ENCODE measurements around the gene CHD6.

CHD6 gene

GRCh38 chr20:41362748-41363140 is 255.4 kb downstream of the CHD6 start:
- H3K27ac ChIP-seq, result no peak overlapping the region
- TF ChIP-seq CTCF (IDR thresholded peaks at IDR 0.05), result no peak
- H3K36me3 ChIP-seq, result no peaks in the 10 kb centered on the region
- no peak overlapping the region for H3K4me3 ChIP-seq (ENCODE audit: low read depth in 1 of 2, low read length in 1 of 2)
- no peaks in the 10 kb centered on the region for H3K9me3 ChIP-seq
- no peaks in the 10 kb centered on the region for H3K4me1 ChIP-seq (ENCODE audit: control insufficient read depth in 1 of 2, insufficient read depth in 1 of 2, low read depth in 1 of 2, low read length in 1 of 2)
- H3K27me3 ChIP-seq, result peaks cover 76% of the 10 kb centered on the region

GRCh38 chr20:41361757-41362747 is 256.1 kb downstream of the CHD6 start:
- H3K27me3 ChIP-seq, result peaks cover 69% of the 10 kb centered on the region
- no peak for TF ChIP-seq CTCF (IDR thresholded peaks at IDR 0.05)
- no peak overlapping the region for H3K27ac ChIP-seq
- no peak overlapping the region for H3K4me3 ChIP-seq (ENCODE audit: low read depth in 1 of 2, low read length in 1 of 2)
- no peaks in the 10 kb centered on the region for H3K9me3 ChIP-seq
- no peaks in the 10 kb centered on the region for H3K36me3 ChIP-seq
- H3K4me1 ChIP-seq (ENCODE audit: control insufficient read depth in 1 of 2, insufficient read depth in 1 of 2, low read depth in 1 of 2, low read length in 1 of 2), result no peaks in the 10 kb centered on the region

- no peak for TF ChIP-seq CTCF (IDR thresholded peaks at IDR 0.05)
- H3K4me1 ChIP-seq (ENCODE audit: control insufficient read depth in 1 of 2, insufficient read depth in 1 of 2, low read depth in 1 of 2, low read length in 1 of 2), result no peaks in the 10 kb centered on the region
- no peak overlapping the region for H3K4me3 ChIP-seq (ENCODE audit: low read depth in 1 of 2, low read length in 1 of 2)
- peaks cover 61% of the 10 kb centered on the region for H3K27me3 ChIP-seq
- no peaks in the 10 kb centered on the region for H3K36me3 ChIP-seq
- no peak overlapping the region for H3K27ac ChIP-seq
- H3K9me3 ChIP-seq, result no peaks in the 10 kb centered on the region
Measured at GRCh38 chr20:41360831-41361756, 257.1 kb downstream of the CHD6 start.

- H3K4me3 ChIP-seq (ENCODE audit: low read depth in 1 of 2, low read length in 1 of 2), result no peak overlapping the region
- H3K27me3 ChIP-seq, result peaks cover 46% of the 10 kb centered on the region
- TF ChIP-seq CTCF (IDR thresholded peaks at IDR 0.05), result no peak
- H3K4me1 ChIP-seq (ENCODE audit: control insufficient read depth in 1 of 2, insufficient read depth in 1 of 2, low read depth in 1 of 2, low read length in 1 of 2), result no peaks in the 10 kb centered on the region
- no peaks in the 10 kb centered on the region for H3K36me3 ChIP-seq
- H3K27ac ChIP-seq, result no peak overlapping the region
- H3K9me3 ChIP-seq, result no peaks in the 10 kb centered on the region
Measured at GRCh38 chr20:41359541-41360011, 258.6 kb downstream of the CHD6 start.

GRCh38 chr20:41358717-41359116 is 259.5 kb downstream of the CHD6 start:
- TF ChIP-seq CTCF (IDR thresholded peaks at IDR 0.05), result no peak
- Histone ChIP-seq H3K27me3 (peaks cover 44% of the 10 kb centered on the region), H3K9me3 (no peaks in the 10 kb centered on the region), H3K27ac (no peak overlapping the region), H3K36me3 (no peaks in the 10 kb centered on the region), H3K4me1 (ENCODE audit: control insufficient read depth in 1 of 2, insufficient read depth in 1 of 2, low read depth in 1 of 2, low read length in 1 of 2) (no peaks in the 10 kb centered on the region), H3K4me3 (ENCODE audit: low read depth in 1 of 2, low read length in 1 of 2) (no peak overlapping the region)

Data from neutrophil (primary cell).